Endometrium (tissue), 2 donors: ENCODE results near the gene ZNF576.
"Not testable (repeated sequence)": the region's sequence is repeated elsewhere in the genome, so short reads cannot be mapped to it uniquely, and the experiment has no call there.

Experiments used
- FAIRE-seq: peaks from 2 replicates; lab custom pipeline; 2012; peaks lifted over from hg19 to GRCh38; lab: Jason Lieb, UNC
- donor health status: control.
- donor health status: control.

The ZNF576 gene

GRCh38 chr19:43626838-43627237, 30.4 kb downstream of the ZNF576 start:
- no peak for FAIRE-seq

- no peak for FAIRE-seq
Measured at GRCh38 chr19:43628646-43629326, 32.4 kb downstream of the ZNF576 start.

- FAIRE-seq = no peak
Measured at GRCh38 chr19:43631491-43631890, 35.1 kb downstream of the ZNF576 start.

GRCh38 chr19:43633520-43633919, 37.1 kb downstream of the ZNF576 start:
- FAIRE-seq = no peak

- FAIRE-seq = no peak
Measured at GRCh38 chr19:43634068-43634467, 37.7 kb downstream of the ZNF576 start.

GRCh38 chr19:43634506-43634871, 38.1 kb downstream of the ZNF576 start:
- no peak for FAIRE-seq

GRCh38 chr19:43634872-43635560, 38.6 kb downstream of the ZNF576 start:
- FAIRE-seq = no peak

GRCh38 chr19:43635561-43635940, 39.2 kb downstream of the ZNF576 start:
- not testable (repeated sequence) for FAIRE-seq

- no peak for FAIRE-seq
Measured at GRCh38 chr19:43636121-43636683, 39.8 kb downstream of the ZNF576 start.

GRCh38 chr19:43638214-43638994, 42.0 kb downstream of the ZNF576 start:
- FAIRE-seq = no peak

GRCh38 chr19:43638995-43639518, 42.7 kb downstream of the ZNF576 start:
- FAIRE-seq = no peak

GRCh38 chr19:43639519-43640423, 43.4 kb downstream of the ZNF576 start, which contains the start of gene CADM4:
CADM4 (minus strand) TSS chr19:43639850; CDS start chr19:43639790, 60 bp downstream.
- no peak for FAIRE-seq

GRCh38 chr19:43640424-43640757, 44.0 kb downstream of the ZNF576 start:
- no peak for FAIRE-seq

GRCh38 chr19:43641333-43641732, 44.9 kb downstream of the ZNF576 start:
- no peak for FAIRE-seq

- FAIRE-seq = no peak
Measured at GRCh38 chr19:43642531-43642930, 46.1 kb downstream of the ZNF576 start.

- no peak for FAIRE-seq
Measured at GRCh38 chr19:43643326-43643725, 46.9 kb downstream of the ZNF576 start.

- FAIRE-seq = no peak
Measured at GRCh38 chr19:43644181-43644580, 47.8 kb downstream of the ZNF576 start.

GRCh38 chr19:43648633-43649032, 52.2 kb downstream of the ZNF576 start:
- no peak for FAIRE-seq

GRCh38 chr19:43649514-43649913, 53.1 kb downstream of the ZNF576 start:
- no peak for FAIRE-seq

- FAIRE-seq = not testable (repeated sequence)
Measured at GRCh38 chr19:43650276-43650675, 53.9 kb downstream of the ZNF576 start.
